H1 (cell line): Measurements from ENCODE around the gene METTL21C. TPM values are rescaled to one million over a fixed set of nuclear protein-coding genes. Genes with fewer than 3 reads are reported as not detected.

Experiments
- CTCF ChIA-PET: fragments of 300-600 bp; sonication (Branson Sonifier 250); formaldehyde crosslinking; loops from one replicate; lab custom pipeline; 2021; ENCODE audit not compliant: partially characterized antibody; lab: Charles Lee
- POLR2A ChIA-PET: fragments of 300-600 bp; sonication (Branson Sonifier 250); formaldehyde crosslinking; loops from one replicate; lab custom pipeline; 2021; ENCODE audit warnings: inconsistent platforms; ENCODE audit not compliant: partially characterized antibody; lab: Charles Lee
- DNase-seq, 2 experiments: peaks; one replicate each; pipeline versions ENCODE4 v3.0.0 to v3.0.0-alpha.2; 2010 to 2022; ENCODE audit warnings: low spot score in 2 of 2, low read depth in 1 of 2, mixed read lengths in 1 of 2
- FAIRE-seq: peaks from 2 replicates; lab custom pipeline; 2011; peaks lifted over from hg19 to GRCh38; lab: Jason Lieb, UNC
- H2AFZ ChIP-seq: 2 replicates; pipeline ENCODE4 v1.8.1; 2012; ENCODE audit warnings: low read length, inconsistent platforms
- H2AK5ac ChIP-seq: 2 replicates; pipeline ENCODE4 v1.6.1; 2013; ENCODE audit warnings: low read depth, low read length
- H2BK120ac ChIP-seq: replicated peaks from 2 replicates; pipeline ENCODE3; 2013; ENCODE audit warnings: low read depth, low read length, inconsistent platforms
- H2BK12ac ChIP-seq: 2 replicates; pipeline ENCODE4 v1.6.1; 2013; ENCODE audit warnings: low read depth, low read length
- H2BK15ac ChIP-seq: 2 replicates; pipeline ENCODE4 v1.6.1; 2013; ENCODE audit warnings: low read length
- H2BK20ac ChIP-seq: 2 replicates; pipeline ENCODE4 v1.6.1; 2013; ENCODE audit warnings: low read length
- H2BK5ac ChIP-seq: 2 replicates; pipeline ENCODE4 v1.6.1; 2013; ENCODE audit warnings: low read depth, low read length
- H3K14ac ChIP-seq: 2 replicates; pipeline ENCODE4 v1.6.1; 2013; ENCODE audit warnings: inconsistent platforms; ENCODE audit not compliant: insufficient read length
- H3K18ac ChIP-seq: 2 replicates; pipeline ENCODE4 v1.6.1; 2013; ENCODE audit warnings: low read length; ENCODE audit errors: extremely low read depth
- H3K23ac ChIP-seq: 2 replicates; pipeline ENCODE4 v1.6.1; 2013; ENCODE audit warnings: inconsistent platforms; ENCODE audit not compliant: insufficient read length
- H3K23me2 ChIP-seq: 2 replicates; pipeline ENCODE4 v1.6.1; 2013; ENCODE audit warnings: low read depth, low read length
- H3K27ac ChIP-seq: 2 replicates; pipeline ENCODE4 v1.6.1; 2011; ENCODE audit warnings: low read depth, low read length, inconsistent platforms
- H3K27me3 ChIP-seq, 4 experiments: replicated peaks in 1 of 4; 1 replicate in 1 of 4; 2 replicates in 3 of 4; pipeline versions ENCODE4 v1.6.1 to v1.8.1; 2011 to 2013; ENCODE audit warnings: low read length in 3 of 4, mild to moderate bottlenecking in 3 of 4, inconsistent platforms in 2 of 4, mixed read lengths in 2 of 4, moderate library complexity in 1 of 4; ENCODE audit not compliant: control insufficient read depth in 3 of 4, insufficient read depth in 3 of 4; ENCODE audit errors: extremely low read depth in 1 of 4
- H3K36me3 ChIP-seq, 4 experiments: 2 replicates each; pipeline versions ENCODE4 v1.6.1 to v1.8.1; 2011 to 2013; ENCODE audit warnings: mild to moderate bottlenecking in 4 of 4, low read length in 3 of 4, moderate library complexity in 2 of 4, control low read depth in 1 of 4, inconsistent platforms in 1 of 4; ENCODE audit not compliant: insufficient read depth in 4 of 4, control insufficient read depth in 2 of 4
- H3K4ac ChIP-seq: replicated peaks from 2 replicates; pipeline ENCODE3; 2013; ENCODE audit warnings: low read length, low read depth, mixed read lengths, inconsistent platforms; ENCODE audit not compliant: insufficient read length
- H3K4me1 ChIP-seq, 4 experiments: replicated peaks in 1 of 4; 1 replicate in 1 of 4; 2 replicates in 3 of 4; pipeline versions ENCODE4 v1.6.1 to v1.8.1; 2011 to 2013; ENCODE audit warnings: low read length in 3 of 4, inconsistent platforms in 2 of 4, mixed read lengths in 1 of 4; ENCODE audit not compliant: insufficient read depth in 4 of 4, control insufficient read depth in 3 of 4
- H3K4me2 ChIP-seq, 2 experiments: 2 replicates each; pipeline versions ENCODE4 v1.6.1 to v1.8.1; 2011 to 2013; ENCODE audit warnings: low read depth in 2 of 2, low read length in 2 of 2, control low read depth in 1 of 2, inconsistent platforms in 1 of 2, mild to moderate bottlenecking in 1 of 2; ENCODE audit not compliant: insufficient read depth in 1 of 2
- H3K4me3 ChIP-seq, 4 experiments: fragments of 200-600, 300-600 bp in 1 of 4; sonication (generic), shearing (Covaris generic), sonication (Bioruptor Twin) in 1 of 4; 2 replicates each; pipeline versions ENCODE4 v1.5.1 to v1.8.1; 2011 to 2016; ENCODE audit warnings: low read length in 4 of 4, low read depth in 3 of 4, control low read depth in 2 of 4, inconsistent platforms in 2 of 4, mild to moderate bottlenecking in 2 of 4, mixed read lengths in 1 of 4, moderate library complexity in 1 of 4; ENCODE audit not compliant: insufficient read depth in 2 of 4; ENCODE audit errors: extremely low read depth in 1 of 4
- H3K56ac ChIP-seq: replicated peaks from 2 replicates; pipeline ENCODE3; 2013; ENCODE audit warnings: low read depth, mild to moderate bottlenecking, mixed read lengths, low read length, inconsistent platforms; ENCODE audit not compliant: insufficient read length
- H3K79me1 ChIP-seq: 2 replicates; pipeline ENCODE4 v1.6.1; 2013; ENCODE audit warnings: low read depth, low read length, control low read depth
- H3K79me2 ChIP-seq, 2 experiments: 2 replicates each; pipeline versions ENCODE4 v1.6.1 to v1.8.1; 2012 to 2013; ENCODE audit warnings: low read length in 2 of 2, mild to moderate bottlenecking in 2 of 2, inconsistent platforms in 1 of 2; ENCODE audit not compliant: insufficient read depth in 2 of 2, control insufficient read depth in 1 of 2
- H3K9ac ChIP-seq, 4 experiments: replicated peaks in 1 of 4; 1 replicate in 1 of 4; 2 replicates in 3 of 4; pipeline versions ENCODE4 v1.6.1 to v1.8.1; 2011 to 2013; ENCODE audit warnings: low read depth in 3 of 4, low read length in 3 of 4, control low read depth in 2 of 4, mild to moderate bottlenecking in 2 of 4, moderate library complexity in 2 of 4, inconsistent platforms in 1 of 4; ENCODE audit errors: extremely low read depth in 1 of 4
- H3K9me3 ChIP-seq, 2 experiments: 2 replicates each; pipeline versions ENCODE4 v1.6.1 to v1.8.1; 2012 to 2013; ENCODE audit warnings: mild to moderate bottlenecking in 2 of 2, moderate library complexity in 2 of 2, control low read depth in 1 of 2, inconsistent platforms in 1 of 2, low read depth in 1 of 2, low read length in 1 of 2, mixed read lengths in 1 of 2; ENCODE audit not compliant: insufficient read depth in 2 of 2
- H4K20me1 ChIP-seq, 2 experiments: replicated peaks in 1 of 2; 2 replicates each; pipeline versions ENCODE3 to v1.8.1; 2011 to 2013; ENCODE audit warnings: inconsistent platforms in 2 of 2, low read length in 2 of 2, mild to moderate bottlenecking in 1 of 2; ENCODE audit not compliant: insufficient read depth in 2 of 2, control insufficient read depth in 1 of 2
- H4K5ac ChIP-seq: 2 replicates; pipeline ENCODE4 v1.6.1; 2013; ENCODE audit warnings: low read length, low read depth, mixed read lengths, inconsistent platforms; ENCODE audit not compliant: insufficient read length
- H4K8ac ChIP-seq: 2 replicates; pipeline ENCODE4 v1.8.0; 2013; ENCODE audit warnings: mild to moderate bottlenecking, moderate library complexity, low read length, inconsistent platforms; ENCODE audit not compliant: insufficient read depth; ENCODE audit errors: extremely low read depth
- H4K91ac ChIP-seq: replicated peaks from 2 replicates; pipeline ENCODE3; 2013; ENCODE audit warnings: low read length, mixed read lengths, inconsistent platforms; ENCODE audit not compliant: insufficient read length
- NANOG ChIP-seq: IDR thresholded peaks from 2 replicates; pipeline ENCODE4 v1.6.1; 2011; ENCODE audit warnings: low read length, low read depth, mild to moderate bottlenecking, inconsistent platforms; ENCODE audit not compliant: insufficient read depth, poor library complexity, severe bottlenecking
- NRF1 ChIP-seq: IDR thresholded peaks from 2 replicates; pipeline ENCODE4 v1.6.1; 2011; ENCODE audit warnings: mild to moderate bottlenecking, low read depth, low read length, improper control_type of control experiment
- PHF8 ChIP-seq: fragments of 200-600 bp; sonication (generic); conservative IDR thresholded peaks from 2 replicates; pipeline ENCODE4 v1.7.1; 2012; ENCODE audit warnings: low read depth, mild to moderate bottlenecking, inconsistent platforms, low read length, moderate library complexity
- RAD21 ChIP-seq, 2 experiments: IDR thresholded peaks in 1 of 2; conservative IDR thresholded peaks in 1 of 2; 2 replicates each; pipeline ENCODE4 v1.6.1; 2011; ENCODE audit warnings: low read depth in 2 of 2, low read length in 2 of 2, improper control_type of control experiment in 1 of 2, inconsistent platforms in 1 of 2, mild to moderate bottlenecking in 1 of 2, moderate library complexity in 1 of 2
- RXRA ChIP-seq: IDR thresholded peaks from 2 replicates; pipeline ENCODE4 v1.6.1; 2011; ENCODE audit warnings: low read depth, mild to moderate bottlenecking, low read length, moderate library complexity; ENCODE audit not compliant: insufficient read depth
- SIRT6 ChIP-seq: IDR thresholded peaks from one replicate; pipeline ENCODE4 v1.7.1; 2012; ENCODE audit warnings: low read length, inconsistent platforms
- WGBS, 2 experiments: shearing (Covaris generic) in 1 of 2; methylation state at CpG; one replicate each; pipeline versions ENCODE4 v1.1.6 to v1.1.7; 2013 to 2015; ENCODE audit warnings: low lambda C conversion rate in 2 of 2, mixed read lengths in 2 of 2, inconsistent platforms in 1 of 2, low coverage in 1 of 2, missing lambda C conversion rate in 1 of 2; ENCODE audit not compliant: insufficient replicate concordance in 2 of 2, insufficient coverage in 1 of 2, insufficient read length in 1 of 2; ENCODE audit errors: extremely low coverage in 1 of 2, missing lambda C conversion rate in 1 of 2; 5-methylcytosine and 5-hydroxymethylcytosine counted together
- polyA plus RNA-seq, 7 experiments: library from polyadenylated mRNA; depleted of rRNA in 3 of 7; stranded (reverse) in 5 of 7; unstranded in 2 of 7; fragments of >200 nt in 5 of 7; fragments of 200-250 nt in 2 of 7; gene quantifications; 1 replicate in 5 of 7; 2 replicates in 1 of 7; 4 replicates in 1 of 7; pipeline versions ENCODE4 v1.2.1 to v1.2.3, GENCODE V29; 2011 to 2013; ENCODE audit warnings: missing spikeins in 2 of 7, mixed read lengths in 2 of 7
- total RNA-seq: library from RNA; stranded (reverse); fragmentation: NEBNext Ultra II Directional; extraction: Animal tissue kit (Norgen Biotek cat#: 25700); gene quantifications from 2 replicates; pipeline ENCODE4 v1.2.1, GENCODE V29; 2021

Gene METTL21C
- total and polyA plus RNA-seq, 2 of the 8 experiments (the other 6 are each of a cell fraction or from before 2014, with no cell fraction given) = not detected

GRCh38 chr13:102715447-102715846 is 20.6 kb upstream of the METTL21C start:
- H3K79me2 ChIP-seq = no peaks in the 10 kb centered on the region
- H3K79me1 ChIP-seq = no peaks in the 10 kb centered on the region
- CTCF ChIA-PET = interaction anchor here (1.8 kb wide), 1 partner anchor 9 kb away, joined by 5 read pairs; no protein-coding TSS in a partner anchor
- H3K9me3 ChIP-seq = no peaks in the 10 kb centered on the region
- no peak overlapping the region for H3K4ac ChIP-seq
- no peak overlapping the region for H4K91ac ChIP-seq
- H3K27ac ChIP-seq = no peak overlapping the region
- H3K9ac ChIP-seq = no peak overlapping the region
- 63% methylated on average over 1 of the region's 1 CpG; no CpG with 5 or more reads in 1 of the 2 experiments for WGBS, 2 experiments
- H4K5ac ChIP-seq = no peak overlapping the region
- no peak overlapping the region for H3K18ac ChIP-seq
- H2AFZ ChIP-seq = no peak overlapping the region
- no peak overlapping the region for H2BK12ac ChIP-seq
- H2BK20ac ChIP-seq = no peak overlapping the region
- no peaks in the 10 kb centered on the region for H3K4me1 ChIP-seq
- H3K23me2 ChIP-seq = no peaks in the 10 kb centered on the region
- POLR2A ChIA-PET = no interaction called here
- FAIRE-seq = no peak
- no peak for DNase-seq
- H3K36me3 ChIP-seq = no peaks in the 10 kb centered on the region
- H2BK5ac ChIP-seq = no peak overlapping the region
- no peak overlapping the region for H3K4me3 ChIP-seq
- H4K20me1 ChIP-seq = no peaks in the 10 kb centered on the region
- no peak overlapping the region for H2BK15ac ChIP-seq
- TF ChIP-seq PHF8 (no peak), SIRT6 (no peak), NRF1 (no peak), RAD21 (IDR thresholded peaks at IDR 0.05 in 1 of 2, conservative IDR thresholded peaks at IDR 0.05 in 1 of 2; ENCODE audit: low read depth in 2 of 2, low read length in 2 of 2) (no peak), RXRA (no peak), NANOG (no peak)
- TF ChIP-seq, all 59 proteins: peak for 0
- no peak overlapping the region for H3K14ac ChIP-seq
- H2AK5ac ChIP-seq = no peak overlapping the region
- no peak overlapping the region for H3K23ac ChIP-seq
- H3K27me3 ChIP-seq = no peaks in the 10 kb centered on the region
- H4K8ac ChIP-seq = no peak overlapping the region
- H3K4me2 ChIP-seq = no peak overlapping the region
- H2BK120ac ChIP-seq = no peak overlapping the region
- no peak overlapping the region for H3K56ac ChIP-seq
